OCI-LY1 (cell line): ENCODE measurements around the gene ZNF800.

Source experiments
- CTCF ChIP-seq: fragments of 200-600 bp; sonication (generic), shearing (Covaris generic); IDR thresholded peaks from 2 replicates; pipeline ENCODE4 v1.5.1; 2017; ENCODE audit warnings: mild to moderate bottlenecking, antibody characterized with exemption, low read length, moderate library complexity, mixed read lengths
- EZH2 ChIP-seq: fragments of 200-600 bp; sonication (generic), shearing (Covaris generic); IDR thresholded peaks from 2 replicates; pipeline ENCODE4 v1.8.0; 2017; ENCODE audit warnings: borderline replicate concordance, mixed run types, mild to moderate bottlenecking, antibody characterized with exemption, low read length, moderate library complexity, mixed read lengths

GRCh38 chr7:127320974-127321373 lies 71.5 kb downstream of the ZNF800 start:
- TF ChIP-seq CTCF (no peak), EZH2 (no peak)
